GM18511 (cell line): Measurements from ENCODE around the gene KIAA1210.
A peak's percentile ranks its signal among the peaks of the same experiment; 100 is the strongest.

Experiments
- ATAC-seq: cut with Tn5 transposase; IDR thresholded peaks from one replicate; pipeline ENCODE4 v1.9.1; 2021; ENCODE audit warnings: mild to moderate bottlenecking, moderate library complexity; ENCODE audit not compliant: unreplicated experiment

KIAA1210 gene

DNA sequence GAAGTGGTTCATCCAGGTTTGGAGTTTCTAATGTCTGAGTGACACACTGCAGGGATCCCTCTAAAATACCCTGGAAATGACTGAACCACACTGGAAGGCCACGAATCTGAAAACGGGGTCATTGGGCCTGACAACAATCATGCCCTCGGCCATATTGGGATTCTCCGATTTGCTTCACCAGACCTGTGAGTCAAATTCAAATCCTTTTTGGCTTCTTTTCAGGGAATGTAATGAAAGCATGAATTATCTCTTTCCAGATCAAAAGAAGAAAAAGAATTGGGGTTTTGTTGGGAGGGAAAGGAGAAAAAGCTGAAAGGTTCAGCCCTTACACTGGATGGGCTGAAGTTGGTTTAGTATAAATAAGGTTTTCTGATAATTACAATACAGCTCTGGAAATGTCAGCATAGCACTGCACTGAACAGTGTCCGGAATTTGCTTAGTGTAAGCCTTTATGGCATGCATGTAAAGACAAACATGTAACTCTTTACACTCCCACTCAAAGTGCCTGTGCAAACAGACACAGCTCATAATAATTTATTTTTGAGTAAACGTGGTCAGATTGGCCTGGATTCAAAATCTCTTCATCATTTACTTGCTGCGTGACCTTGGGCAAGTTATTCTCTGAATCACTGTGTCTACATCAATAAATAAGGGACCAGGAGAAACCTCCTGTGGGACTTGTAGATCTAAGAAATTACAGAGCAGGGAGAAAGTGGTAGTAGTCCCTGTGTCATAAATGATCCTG, 33.4 kb downstream of the KIAA1210 start:
- no peak for ATAC-seq

DNA sequence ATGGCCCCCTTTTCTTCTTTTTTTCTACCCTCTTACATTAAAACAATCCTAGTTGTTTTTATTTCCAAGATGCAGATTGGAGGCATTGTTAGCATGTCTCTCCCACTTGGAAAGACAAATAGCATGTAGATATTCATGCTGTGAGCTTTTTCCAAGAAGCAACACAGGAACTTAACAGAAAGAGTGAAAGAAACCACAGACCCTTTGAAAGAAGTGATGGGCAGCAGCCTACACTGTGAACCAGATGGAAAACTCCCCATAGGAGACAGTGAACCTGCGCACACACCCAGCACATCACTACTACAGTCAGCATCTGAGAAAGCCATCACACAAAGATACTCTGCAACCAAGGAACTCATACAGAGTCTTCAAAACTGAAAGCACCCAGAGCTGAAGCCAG, 37.0 kb downstream of the KIAA1210 start:
- ATAC-seq, result no peak

DNA sequence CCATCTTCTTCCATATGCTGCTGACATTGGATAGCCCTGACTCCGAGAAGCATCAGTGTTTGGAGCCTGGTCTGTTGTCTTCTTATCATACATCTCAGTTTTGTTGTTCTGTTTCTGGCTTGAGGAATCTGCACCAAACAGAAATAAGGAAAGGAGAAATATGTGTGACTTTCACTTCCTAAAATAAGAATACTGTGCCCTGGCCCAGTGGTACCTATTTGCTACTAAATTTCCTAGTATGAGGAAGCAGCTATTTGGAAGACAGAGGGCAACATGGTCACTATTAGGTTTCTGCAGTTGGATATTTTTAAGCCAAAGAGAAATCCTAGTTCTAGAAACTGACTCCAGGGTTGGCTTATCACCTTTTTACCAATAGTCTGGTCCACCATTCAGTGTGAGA, 38.0 kb downstream of the KIAA1210 start:
- ATAC-seq, result no peak

DNA sequence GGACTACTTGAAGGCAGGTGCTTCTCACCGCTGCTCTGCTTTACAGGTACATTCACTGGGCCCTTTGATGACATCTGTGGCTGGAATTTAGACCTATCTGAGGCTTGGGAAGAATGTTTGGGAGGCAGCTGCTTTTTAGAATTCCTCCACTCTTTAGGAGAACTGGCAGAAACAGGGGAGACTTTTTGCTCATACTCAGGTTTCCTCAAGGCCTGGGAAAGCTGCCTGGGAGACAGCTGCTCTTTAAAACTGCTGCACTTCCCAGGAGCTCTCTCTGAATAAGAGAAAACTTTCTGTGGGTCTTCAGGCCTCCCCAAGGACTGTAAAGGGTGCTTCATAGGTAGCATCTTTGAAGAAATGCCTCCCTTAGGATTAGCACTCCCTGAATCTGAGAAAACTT, 40.5 kb downstream of the KIAA1210 start:
- ATAC-seq, result no peak

DNA sequence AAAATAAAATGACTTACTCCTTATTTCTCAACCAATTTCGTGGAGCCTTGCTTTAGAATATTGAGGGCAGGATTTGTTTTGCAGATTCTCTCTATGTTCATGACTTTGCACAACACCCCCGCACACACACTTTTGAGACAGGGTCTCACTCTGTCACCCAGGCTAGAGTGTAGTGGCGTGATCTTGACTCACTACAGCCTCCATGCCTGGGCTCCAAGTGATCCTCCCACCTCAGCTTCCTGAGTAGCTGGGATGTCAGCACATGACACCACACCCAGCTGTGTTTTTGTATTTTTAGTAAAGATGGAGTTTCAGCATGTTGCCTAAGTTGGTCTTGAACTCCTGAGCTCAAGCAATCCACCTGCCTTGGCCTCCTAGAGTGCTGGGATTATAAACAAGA, 42.8 kb downstream of the KIAA1210 start:
- ATAC-seq, result no peak

DNA sequence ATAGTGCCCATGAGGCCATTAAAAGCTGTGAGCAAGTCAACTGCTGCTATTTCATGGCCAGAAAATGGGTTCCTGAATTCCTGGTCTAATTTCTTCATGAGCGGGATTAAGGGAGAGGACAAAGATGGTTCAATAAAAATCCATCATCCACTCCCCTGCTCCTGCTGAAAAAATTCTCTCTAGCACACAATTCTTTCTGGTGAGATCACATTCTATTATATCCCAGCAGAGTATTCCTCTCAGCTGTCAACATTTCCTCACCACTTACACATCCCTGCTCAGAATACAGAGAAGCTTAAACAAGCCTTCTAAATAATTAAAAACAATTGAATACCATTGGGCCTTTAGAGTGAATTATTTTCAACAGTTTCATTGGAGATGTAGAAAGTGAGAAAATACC, 45.3 kb downstream of the KIAA1210 start:
- ATAC-seq, result no peak

DNA sequence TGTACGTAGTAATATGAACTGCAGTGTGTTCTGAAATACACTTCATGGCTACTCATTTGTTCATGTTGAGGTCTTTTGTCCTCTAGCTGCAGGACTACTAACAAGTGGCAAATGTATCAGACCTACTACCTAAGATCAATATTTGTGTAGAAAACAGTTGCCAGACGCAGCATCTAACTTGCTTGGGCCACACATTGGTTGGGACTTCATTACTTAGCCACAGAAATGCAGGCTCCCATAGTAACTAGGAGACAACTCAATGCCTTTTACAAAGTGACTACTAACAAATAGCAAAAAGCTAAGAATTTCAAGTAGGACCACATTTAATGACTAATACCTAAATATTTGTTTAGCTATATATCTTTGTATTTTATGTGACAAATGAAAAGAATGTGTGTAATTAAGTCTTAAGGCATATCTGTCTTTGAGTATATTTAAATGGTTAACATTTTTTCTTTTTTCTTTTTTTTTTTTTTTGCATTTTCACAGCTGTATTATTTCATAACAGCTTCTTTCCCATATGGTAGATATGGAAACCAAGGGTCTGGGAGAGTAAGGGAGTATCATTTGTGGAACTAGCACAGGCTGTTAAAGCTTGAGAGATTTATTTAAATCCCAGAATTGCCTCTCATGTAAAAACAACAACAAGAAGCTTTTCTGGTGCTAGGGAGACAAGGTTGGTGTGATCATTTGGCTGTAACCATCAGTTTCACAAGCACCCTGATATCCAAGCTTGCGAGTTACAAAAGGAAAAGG, 52.2 kb downstream of the KIAA1210 start:
- no peak for ATAC-seq

DNA sequence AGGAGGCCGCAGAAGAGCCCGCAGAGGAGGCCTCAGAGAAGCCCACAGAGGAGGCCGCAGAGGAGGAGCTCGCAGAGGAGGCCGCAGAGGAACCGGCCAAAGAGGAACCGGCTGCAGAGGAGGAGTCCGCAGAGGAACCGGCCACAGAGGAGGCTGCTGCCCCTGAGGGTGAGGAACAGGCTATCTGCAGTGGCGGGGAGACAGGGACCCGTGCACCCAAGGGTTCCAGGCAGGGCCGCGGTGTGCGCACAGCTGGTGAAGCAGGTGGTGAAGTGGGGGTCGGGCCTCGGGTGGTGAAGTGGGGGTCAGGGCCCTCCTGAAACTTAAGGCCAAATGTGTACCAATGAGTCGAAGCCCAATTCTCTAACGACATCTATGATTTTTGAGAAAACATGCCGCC, 53.7 kb downstream of the KIAA1210 start:
- ATAC-seq, result no peak

DNA sequence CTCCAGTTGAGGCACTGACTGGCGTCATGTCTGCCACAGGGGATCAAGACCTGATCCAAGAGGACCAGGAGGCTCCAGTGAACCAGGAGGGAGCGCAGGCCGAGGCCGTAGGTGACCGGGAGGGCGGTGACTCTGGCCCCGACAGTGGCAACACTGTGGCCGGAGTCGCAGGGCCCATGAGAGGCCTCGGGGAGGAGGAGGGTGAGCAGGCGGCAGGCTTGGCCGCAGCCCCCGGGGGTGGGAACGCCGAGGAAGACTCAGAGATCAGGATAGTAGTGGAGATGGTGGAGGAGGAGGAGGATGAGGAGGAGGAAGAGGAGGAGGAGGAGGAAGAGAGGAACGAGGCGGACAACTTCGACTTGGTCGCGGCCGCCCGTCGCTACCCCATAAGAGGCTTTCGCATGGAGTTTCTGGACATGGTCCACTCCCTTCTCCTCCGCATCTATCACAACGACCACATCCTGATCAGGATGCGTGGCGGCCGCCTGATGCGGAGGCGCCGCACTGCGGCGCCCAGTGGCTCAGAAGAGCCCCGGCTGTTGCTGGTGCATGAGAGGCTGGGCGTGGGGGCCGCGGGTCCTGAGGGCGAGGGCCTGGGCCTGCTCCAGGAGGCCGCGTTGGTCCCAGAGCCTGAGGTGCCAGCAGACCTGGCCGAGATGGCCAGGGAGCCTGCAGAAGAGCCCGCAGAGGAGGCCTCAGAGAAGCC, 54.3 kb downstream of the KIAA1210 start:
- ATAC-seq, result no peak

DNA sequence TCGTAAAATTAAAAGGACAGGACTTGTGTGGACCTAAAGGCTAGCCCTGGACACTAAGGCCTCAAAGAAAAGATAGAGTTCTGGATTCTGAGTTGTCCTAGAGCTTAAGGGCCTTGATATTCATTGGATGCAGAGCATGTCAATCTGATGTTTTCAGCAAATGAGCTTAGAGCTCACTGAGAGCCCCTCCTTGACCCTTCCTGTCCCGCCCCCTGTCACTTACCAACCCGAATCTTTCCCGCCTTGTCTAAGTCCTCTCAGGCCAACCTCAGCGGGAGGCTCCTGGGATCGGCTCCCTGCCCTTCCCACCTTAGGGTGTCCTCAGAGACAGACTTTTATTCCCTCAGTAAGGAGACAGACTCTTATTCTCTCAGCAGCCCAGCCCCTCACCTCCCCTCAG, 54.9 kb downstream of the KIAA1210 start, which contains the start of gene CT47C1:
Gene CT47C1, plus strand, starts transcription at position 250 of the 400 bp plus-strand sequence. CDS start 233 bp downstream, outside the sequence.
- ATAC-seq, result no peak

DNA sequence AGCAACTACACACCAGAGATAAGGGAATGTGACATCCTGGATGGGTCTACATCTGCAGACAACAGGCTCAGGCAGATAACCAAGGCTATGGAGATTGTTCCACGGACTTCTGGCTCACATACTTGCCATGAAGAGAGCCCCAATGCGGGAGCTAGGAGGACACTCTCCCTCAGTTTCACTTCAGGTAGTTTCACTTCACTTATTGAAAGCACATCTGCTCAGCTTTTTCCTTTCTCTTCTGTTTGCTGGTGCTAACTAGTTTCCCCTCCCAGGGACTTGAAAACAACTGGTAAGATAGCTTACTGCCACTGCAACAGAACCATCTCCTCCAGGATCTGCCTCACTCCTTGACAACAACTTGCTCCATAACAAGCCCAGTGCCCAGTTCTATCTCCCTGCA, 56.2 kb downstream of the KIAA1210 start:
- ATAC-seq, result peak; percentile 80

DNA sequence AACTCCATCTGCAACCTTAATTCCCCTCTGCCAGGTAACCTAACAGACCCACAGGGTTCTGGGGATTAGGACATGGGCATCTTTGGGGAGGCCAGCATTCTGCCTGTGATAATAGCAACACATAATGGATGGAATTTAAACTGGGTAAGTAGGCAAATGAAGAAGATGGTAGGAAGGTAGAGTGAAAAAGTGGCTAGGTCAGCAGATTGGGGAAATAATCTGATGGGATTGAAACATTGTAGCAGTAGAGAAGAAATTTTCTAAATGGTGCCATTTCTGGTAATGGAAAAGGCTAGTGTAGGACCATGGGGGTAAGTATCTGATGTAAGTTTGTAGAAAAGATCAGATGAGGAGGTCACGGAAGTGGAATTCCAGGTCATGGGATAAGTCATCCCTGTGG, 57.9 kb downstream of the KIAA1210 start:
- ATAC-seq, result no peak

DNA sequence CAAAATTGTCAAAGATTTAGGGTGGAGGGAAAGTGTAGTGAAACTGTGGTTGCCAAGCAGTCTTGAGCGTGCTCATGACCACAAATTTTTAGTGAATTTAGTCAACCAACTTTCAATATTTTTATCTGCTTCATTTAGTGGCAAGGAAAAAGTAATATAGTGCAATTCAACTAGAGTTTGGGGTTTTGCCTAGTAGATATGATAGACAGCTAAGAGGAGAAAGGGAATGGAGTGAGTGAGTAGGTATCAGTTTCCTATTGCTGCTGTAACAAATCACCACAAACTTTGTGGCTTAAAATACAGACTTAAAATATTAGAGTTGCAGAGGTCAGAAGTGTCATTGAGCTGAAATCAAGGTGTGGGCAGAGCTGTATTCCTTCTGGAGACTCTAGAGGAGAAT, 58.5 kb downstream of the KIAA1210 start:
- no peak for ATAC-seq

DNA sequence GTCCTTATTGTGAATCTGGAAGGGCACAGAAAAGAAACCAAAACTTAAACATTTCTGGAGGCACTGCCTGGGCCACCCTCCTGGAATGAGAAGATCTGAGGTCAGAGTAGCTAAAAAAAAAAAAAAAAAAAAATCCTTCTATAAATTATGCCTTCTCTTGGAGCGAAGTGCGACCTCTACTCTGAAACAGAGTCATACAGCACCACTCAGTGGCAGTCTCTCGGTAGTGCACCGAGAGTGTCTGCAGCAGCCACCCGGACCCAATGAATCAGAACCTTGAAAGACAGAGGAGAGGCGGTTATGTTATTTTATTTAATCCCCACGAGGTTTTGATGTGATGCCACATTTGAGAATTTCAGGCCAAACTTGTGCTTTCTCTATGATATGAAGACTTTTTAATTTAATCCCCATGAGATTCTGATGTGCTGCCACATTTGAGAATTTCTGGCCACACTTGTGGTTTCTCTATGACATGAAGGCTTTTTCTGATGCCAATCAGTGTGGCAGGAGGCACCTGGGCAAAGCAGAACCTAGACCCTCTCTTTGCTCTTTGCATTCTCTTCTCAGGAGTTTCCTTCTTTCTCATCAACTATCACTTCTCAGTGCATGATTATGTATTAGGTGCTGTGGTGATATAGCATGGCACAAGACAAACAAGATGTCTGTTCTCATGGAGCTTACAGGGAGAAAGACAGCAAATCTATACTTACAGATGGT, 60.4 kb downstream of the KIAA1210 start:
- ATAC-seq, result peak; percentile 68

DNA sequence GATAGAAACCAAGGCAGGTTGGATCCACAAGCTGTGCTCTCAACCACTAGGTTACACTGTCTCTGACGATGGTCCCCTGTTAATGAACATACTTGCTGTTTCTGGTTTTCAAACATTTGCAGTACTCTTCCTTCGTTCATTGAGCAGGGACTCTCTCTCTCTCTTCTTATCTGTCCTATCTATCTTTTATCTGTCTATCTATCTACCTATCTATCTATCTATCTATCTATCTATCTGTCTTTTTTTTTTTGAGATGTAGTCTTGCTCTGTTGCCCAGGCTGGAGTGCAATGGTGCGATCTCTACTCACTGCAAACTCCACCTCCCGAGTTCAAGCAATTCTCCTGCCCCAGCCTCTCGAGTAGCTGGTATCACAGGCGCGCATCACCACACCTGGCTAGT, 64.2 kb downstream of the KIAA1210 start:
- no peak for ATAC-seq

DNA sequence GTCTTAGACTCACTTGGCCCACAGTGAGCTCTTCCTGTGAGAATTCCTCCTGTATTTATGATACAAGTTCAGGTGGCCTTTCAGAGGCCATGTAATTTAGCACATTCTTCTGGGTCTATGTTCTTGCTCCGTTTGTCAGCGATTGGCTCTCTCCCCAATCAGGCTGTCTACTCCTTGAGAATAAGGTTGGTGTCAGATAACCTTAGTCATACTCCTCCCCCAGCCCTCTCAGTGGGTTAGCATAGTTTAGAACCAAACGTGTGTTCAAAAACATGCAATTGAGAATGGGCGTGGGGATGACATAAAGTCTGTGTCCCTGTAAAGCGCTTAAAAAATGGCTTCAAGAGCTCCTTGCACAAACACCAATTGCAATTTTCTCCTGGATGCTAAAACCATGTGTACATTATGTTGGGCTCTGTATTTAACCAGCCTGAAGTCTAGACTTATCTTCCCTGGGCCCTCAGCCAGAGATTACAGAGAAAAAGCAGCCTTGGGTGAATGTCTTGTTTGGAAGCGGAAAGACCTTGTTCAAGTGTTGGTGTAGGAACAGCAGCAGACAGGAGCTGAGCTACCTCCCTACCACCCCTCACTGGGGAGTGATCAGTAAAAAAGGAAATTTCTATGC, 64.8 kb downstream of the KIAA1210 start:
- ATAC-seq, result no peak

DNA sequence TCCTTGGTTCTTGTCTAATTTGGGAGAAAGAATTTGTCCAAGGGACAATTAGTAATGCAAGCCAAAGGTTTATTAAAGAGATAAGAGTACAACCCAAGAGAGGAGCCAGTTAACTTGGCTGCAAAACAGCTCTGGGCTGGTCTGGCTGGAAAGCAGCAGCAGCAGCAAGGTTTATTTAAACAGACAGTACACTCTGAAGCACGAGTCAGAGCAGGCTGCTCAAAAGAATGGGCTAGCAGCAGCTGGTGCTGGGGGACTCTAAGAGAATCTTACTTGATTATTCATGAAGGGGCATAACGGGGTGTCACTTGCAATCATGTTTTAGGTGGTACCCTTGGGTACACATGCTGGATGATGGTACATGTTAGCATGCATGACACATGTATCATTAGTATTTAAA, 71.9 kb downstream of the KIAA1210 start:
- no peak for ATAC-seq

DNA sequence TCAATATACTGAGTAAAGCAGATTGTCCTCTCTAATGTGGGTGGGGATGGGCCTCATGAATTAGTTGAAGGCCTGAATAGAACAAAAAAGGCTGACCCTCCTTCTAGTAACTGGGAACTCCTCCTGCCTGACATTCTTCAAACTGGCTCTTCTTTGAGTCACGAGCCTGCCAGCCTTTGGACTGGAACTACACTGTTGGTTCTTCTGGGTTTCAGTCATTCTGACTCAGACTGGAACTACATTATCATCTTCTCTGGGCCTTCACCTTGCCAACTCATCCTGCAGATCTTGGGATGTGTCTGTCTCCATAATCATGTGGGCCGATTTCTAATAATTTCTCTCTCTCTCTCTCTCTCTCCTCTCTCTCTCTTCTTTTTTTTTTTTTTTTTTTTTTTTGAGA, 81.7 kb downstream of the KIAA1210 start:
- ATAC-seq, result no peak

DNA sequence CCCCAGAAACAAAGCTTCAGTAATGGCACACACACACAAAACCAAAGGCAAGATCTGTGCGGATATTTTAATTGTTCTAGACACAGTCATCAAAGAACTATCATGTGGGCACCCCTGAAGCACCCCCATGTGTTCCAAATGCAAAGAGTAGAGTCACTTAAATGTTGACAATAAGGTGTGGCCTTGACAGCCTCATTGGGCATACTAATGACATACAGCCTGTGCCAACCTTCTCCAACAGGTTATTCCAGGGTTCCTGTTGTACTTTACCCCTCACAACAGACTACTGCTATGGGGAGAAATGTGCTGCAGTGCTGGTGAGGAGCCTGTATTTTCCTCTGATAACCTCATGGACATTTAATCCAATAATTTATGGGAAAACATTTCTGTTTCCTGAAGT, 84.6 kb downstream of the KIAA1210 start:
- no peak for ATAC-seq

DNA sequence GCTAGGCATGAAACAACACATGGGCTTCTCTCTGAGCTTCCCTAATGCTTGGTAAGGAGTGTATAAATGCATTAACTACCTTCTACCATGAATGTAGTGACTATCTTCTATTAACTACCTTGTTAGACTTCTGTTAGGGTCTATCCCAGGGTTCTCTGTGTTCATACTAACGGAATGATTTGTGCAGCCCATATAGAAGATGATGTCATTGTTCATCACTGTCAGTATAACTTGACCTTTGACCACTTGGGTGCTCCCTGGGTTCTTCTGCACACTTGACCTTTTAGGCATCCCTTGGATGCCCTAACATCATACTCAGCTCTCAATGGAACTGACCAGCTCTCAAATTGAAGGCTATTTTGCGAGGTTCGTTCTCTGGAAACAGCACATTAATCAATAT, 85.6 kb downstream of the KIAA1210 start:
- no peak for ATAC-seq

DNA sequence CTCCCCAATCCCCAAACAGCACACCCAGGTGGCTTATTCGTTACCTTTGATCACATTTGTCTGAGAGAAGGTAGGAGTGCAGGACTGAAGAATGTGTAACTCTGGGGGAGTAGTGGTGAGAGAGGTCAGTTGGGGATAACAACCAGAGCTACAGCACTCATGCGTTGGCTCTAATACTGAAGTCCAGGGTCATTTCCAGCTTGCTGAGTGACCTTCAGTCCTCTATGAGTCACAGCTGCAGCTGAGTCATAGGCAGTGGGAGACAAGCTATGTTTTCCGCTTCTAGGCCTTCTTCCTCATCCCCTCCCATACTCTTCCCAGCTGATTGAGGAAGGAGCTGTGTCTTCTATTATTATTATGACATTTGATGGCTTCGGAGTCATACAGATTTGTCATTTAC, 86.4 kb downstream of the KIAA1210 start:
- no peak for ATAC-seq
